Panc1 (cell line): Measurements from ENCODE around the gene SHROOM3. TPM values are rescaled to one million over a fixed set of nuclear protein-coding genes. Genes with fewer than 3 reads are reported as not detected.

Experiments
- ATAC-seq: fragments of 200-7000 bp; cut with Tn5 transposase; 2 replicates; pipeline ENCODE4 v1.9.1; 2020; ENCODE audit warnings: mild to moderate bottlenecking, moderate library complexity
- BruUV-seq: library from RNA; stranded (reverse); fragments of 400-500 nt; replicated peaks from 2 replicates; lab custom pipeline; 2021; lab: Mats Ljungman, UMichigan
- CTCF ChIA-PET: fragments of 300-600 bp; sonication (Branson Sonifier 250); formaldehyde crosslinking; loops from one replicate; lab custom pipeline; 2022; ENCODE audit warnings: antibody characterized with exemption; lab: Charles Lee
- POLR2A ChIA-PET: fragments of 300-600 bp; sonication (Branson Sonifier 250); formaldehyde crosslinking; loops from one replicate; lab custom pipeline; 2022; ENCODE audit warnings: antibody characterized with exemption; lab: Charles Lee
- DNase-seq: peaks from one replicate; pipeline ENCODE4 v3.0.0-alpha.2; 2010; ENCODE audit warnings: low read depth, low spot score
- H3K27ac ChIP-seq: 2 replicates; pipeline ENCODE4 v1.5.1; 2011; ENCODE audit warnings: mild to moderate bottlenecking, low read length, inconsistent platforms
- H3K27me3 ChIP-seq: fragments of 200-500 bp; sonication (Bioruptor generic); 2 replicates; pipeline ENCODE4 v1.6.0; 2014; ENCODE audit warnings: low read length, inconsistent platforms; ENCODE audit not compliant: control insufficient read depth, insufficient read depth
- H3K36me3 ChIP-seq: fragments of 200-500 bp; sonication (Bioruptor generic); 2 replicates; pipeline ENCODE4 v1.5.1; 2014; ENCODE audit warnings: inconsistent platforms, mild to moderate bottlenecking, low read length, moderate library complexity; ENCODE audit not compliant: control insufficient read depth, insufficient read depth
- H3K4me1 ChIP-seq: 2 replicates; pipeline ENCODE4 v1.5.1; 2011; ENCODE audit warnings: inconsistent platforms, mild to moderate bottlenecking, low read length, moderate library complexity; ENCODE audit not compliant: control insufficient read depth, insufficient read depth
- H3K4me3 ChIP-seq, 2 experiments: 2 replicates each; pipeline ENCODE4 v1.5.1; 2011 to 2012; ENCODE audit warnings: low read depth in 2 of 2, low read length in 2 of 2, mild to moderate bottlenecking in 2 of 2, inconsistent platforms in 1 of 2, moderate library complexity in 1 of 2
- H3K9me3 ChIP-seq: fragments of 200-500 bp; sonication (Bioruptor generic); 2 replicates; pipeline ENCODE4 v1.5.1; 2014; ENCODE audit warnings: low read depth, mild to moderate bottlenecking, inconsistent platforms, low read length, moderate library complexity; ENCODE audit not compliant: control insufficient read depth, insufficient read depth
- CTCF ChIP-seq: fragments of 450-650 bp; IDR thresholded peaks from 2 replicates; pipeline ENCODE4 v1.5.1; 2017; ENCODE audit warnings: mild to moderate bottlenecking
- POLR2AphosphoS5 ChIP-seq: IDR thresholded peaks from 2 replicates; pipeline ENCODE4 v1.6.1; 2012; ENCODE audit warnings: mild to moderate bottlenecking, low read depth, low read length, moderate library complexity
- SIN3A ChIP-seq: IDR thresholded peaks from 2 replicates; pipeline ENCODE4 v1.6.1; 2012; ENCODE audit warnings: low read depth, mild to moderate bottlenecking, low read length, moderate library complexity, borderline replicate concordance; ENCODE audit not compliant: insufficient read depth
- TCF7L2 ChIP-seq: IDR thresholded peaks from 2 replicates; pipeline ENCODE4 v1.6.1; 2011; ENCODE audit warnings: mild to moderate bottlenecking, low read depth, low read length, inconsistent platforms
- in situ Hi-C: cut with HindIII; loops from 2 replicates; pipeline ENCODE4 v1.10.0; 2016; ENCODE audit warnings: low sequenced_read_pairs, low pct_unique_long_range_greater_than_20kb
- intact Hi-C: fragments of 100-400 bp; cut with micrococcal nuclease; formaldehyde crosslinking; loops from one replicate; pipeline ENCODE4 v1.10.0; 2022; ENCODE audit not compliant: unreplicated experiment
- total RNA-seq: library from RNA; stranded (reverse); gene quantifications from one replicate; pipeline ENCODE4 v1.2.1, GENCODE V29; 2021; ENCODE audit not compliant: unreplicated experiment
- TF ChIP-seq, protein P1 (sequence below), 2 experiments: IDR thresholded peaks; 2 replicates each; pipeline ENCODE4 v1.6.1; 2011 to 2012; ENCODE audit warnings: low read depth in 2 of 2, control low read depth in 1 of 2, low read length in 1 of 2, mild to moderate bottlenecking in 1 of 2, moderate library complexity in 1 of 2; ENCODE audit not compliant: insufficient read depth in 1 of 2

Gene SHROOM3
- total RNA-seq, 1 experiment from 2014 or later, result 7.2 TPM

DNA sequence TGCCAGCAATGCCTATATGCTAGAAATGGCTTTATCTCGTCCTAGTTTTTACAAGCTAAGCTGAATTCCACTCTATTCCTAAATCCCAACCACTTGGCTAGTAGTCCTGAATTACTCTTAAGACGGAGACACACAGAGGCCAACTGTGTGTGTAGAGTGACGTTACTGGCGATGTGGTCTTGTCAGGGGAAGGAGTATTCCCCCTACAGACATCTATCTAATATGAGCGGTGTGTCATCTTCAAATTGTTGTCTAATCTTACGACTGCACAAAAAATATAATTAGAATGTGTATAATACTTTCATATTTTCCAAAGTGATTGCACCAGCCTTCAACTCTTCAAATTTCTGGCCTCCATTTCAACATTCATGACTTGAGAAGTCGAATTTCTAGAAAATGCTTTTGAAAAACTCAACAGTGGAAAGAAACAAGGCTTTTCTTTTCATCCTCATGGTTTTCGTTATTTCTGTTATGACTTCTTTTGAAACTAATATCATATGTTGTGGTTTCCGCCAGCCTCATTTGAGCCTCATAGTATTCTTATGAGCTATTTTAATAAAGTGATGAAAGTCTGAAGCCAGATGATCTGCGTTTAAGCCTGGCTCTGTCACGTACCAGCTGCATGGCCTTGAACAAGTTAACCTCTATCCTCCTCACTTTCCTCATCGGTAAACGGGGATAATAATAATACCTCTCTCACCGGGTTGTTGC is 330.6 kb downstream of the SHROOM3 start:
- ATAC-seq, result no peak
- Histone ChIP-seq H3K4me3 (no peak overlapping the region), H3K36me3 (no peaks in the 10 kb centered on the region), H3K27me3 (no peaks in the 10 kb centered on the region), H3K27ac (no peak overlapping the region), H3K4me1 (peaks cover 5% of the 10 kb centered on the region; the same call in 1 of the 2 replicates), H3K9me3 (no peaks in the 10 kb centered on the region)
- in situ Hi-C loops, result no loop called here
- TF ChIP-seq POLR2AphosphoS5, result no peak
- TF ChIP-seq, protein P1, sequence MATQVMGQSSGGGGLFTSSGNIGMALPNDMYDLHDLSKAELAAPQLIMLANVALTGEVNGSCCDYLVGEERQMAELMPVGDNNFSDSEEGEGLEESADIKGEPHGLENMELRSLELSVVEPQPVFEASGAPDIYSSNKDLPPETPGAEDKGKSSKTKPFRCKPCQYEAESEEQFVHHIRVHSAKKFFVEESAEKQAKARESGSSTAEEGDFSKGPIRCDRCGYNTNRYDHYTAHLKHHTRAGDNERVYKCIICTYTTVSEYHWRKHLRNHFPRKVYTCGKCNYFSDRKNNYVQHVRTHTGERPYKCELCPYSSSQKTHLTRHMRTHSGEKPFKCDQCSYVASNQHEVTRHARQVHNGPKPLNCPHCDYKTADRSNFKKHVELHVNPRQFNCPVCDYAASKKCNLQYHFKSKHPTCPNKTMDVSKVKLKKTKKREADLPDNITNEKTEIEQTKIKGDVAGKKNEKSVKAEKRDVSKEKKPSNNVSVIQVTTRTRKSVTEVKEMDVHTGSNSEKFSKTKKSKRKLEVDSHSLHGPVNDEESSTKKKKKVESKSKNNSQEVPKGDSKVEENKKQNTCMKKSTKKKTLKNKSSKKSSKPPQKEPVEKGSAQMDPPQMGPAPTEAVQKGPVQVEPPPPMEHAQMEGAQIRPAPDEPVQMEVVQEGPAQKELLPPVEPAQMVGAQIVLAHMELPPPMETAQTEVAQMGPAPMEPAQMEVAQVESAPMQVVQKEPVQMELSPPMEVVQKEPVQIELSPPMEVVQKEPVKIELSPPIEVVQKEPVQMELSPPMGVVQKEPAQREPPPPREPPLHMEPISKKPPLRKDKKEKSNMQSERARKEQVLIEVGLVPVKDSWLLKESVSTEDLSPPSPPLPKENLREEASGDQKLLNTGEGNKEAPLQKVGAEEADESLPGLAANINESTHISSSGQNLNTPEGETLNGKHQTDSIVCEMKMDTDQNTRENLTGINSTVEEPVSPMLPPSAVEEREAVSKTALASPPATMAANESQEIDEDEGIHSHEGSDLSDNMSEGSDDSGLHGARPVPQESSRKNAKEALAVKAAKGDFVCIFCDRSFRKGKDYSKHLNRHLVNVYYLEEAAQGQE (IDR thresholded peaks at IDR 0.05; ENCODE audit: insufficient read depth in 1 of 2, low read depth in 2 of 2, low read length in 1 of 2), result no peak
- no peak for TF ChIP-seq CTCF
- TF ChIP-seq SIN3A, result no peak
- TF ChIP-seq TCF7L2, result no peak
- ChIA-PET POLR2A (no interaction called here), CTCF (no interaction called here)
- DNase-seq, result no peak
- intact Hi-C loops, result no loop called here
- no TSS peak for BruUV-seq

DNA sequence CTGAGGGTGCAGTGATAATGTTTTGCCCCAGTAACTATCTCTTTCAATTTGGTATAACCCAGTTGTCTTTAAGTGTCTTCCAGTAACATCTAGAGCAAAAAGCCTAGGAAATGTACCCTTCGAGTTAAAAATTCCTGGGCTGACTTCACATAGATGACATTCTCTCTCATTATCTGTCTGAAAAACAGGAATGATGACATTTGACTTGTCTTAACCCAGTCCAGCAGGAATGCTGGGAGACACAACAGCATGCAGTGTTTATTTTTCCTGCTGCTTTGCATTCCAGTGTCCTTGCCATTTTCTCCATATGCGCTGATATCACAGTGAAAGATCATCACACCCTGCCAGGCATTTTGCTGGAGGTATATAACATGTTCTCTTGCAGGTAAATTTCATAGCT is 333.0 kb downstream of the SHROOM3 start:
- Histone ChIP-seq H3K4me1 (peaks cover 5% of the 10 kb centered on the region; the same call in 1 of the 2 replicates), H3K9me3 (no peaks in the 10 kb centered on the region), H3K4me3 (no peak overlapping the region), H3K36me3 (no peaks in the 10 kb centered on the region), H3K27me3 (no peaks in the 10 kb centered on the region), H3K27ac (no peak overlapping the region; the same call in 1 of the 2 replicates)
- no peak for DNase-seq
- CTCF ChIA-PET, result no interaction called here
- BruUV-seq, result no TSS peak
- in situ Hi-C loops (no loop called here), intact Hi-C loops (no loop called here)
- TF ChIP-seq CTCF (no peak), SIN3A (no peak), POLR2AphosphoS5 (no peak), TCF7L2 (no peak)
- TF ChIP-seq, protein P1 (IDR thresholded peaks at IDR 0.05; ENCODE audit: insufficient read depth in 1 of 2, low read depth in 2 of 2, low read length in 1 of 2), result no peak
- POLR2A ChIA-PET, result no interaction called here
- no peak for ATAC-seq
